Gastroesophageal sphincter (tissue), 4 donors: ENCODE data around the gene NEDD4L. TPM values are rescaled to one million over a fixed set of nuclear protein-coding genes. Genes with fewer than 3 reads are reported as not detected.

Source experiments
- ATAC-seq: fragments of 150-250 bp; one replicate; pipeline ENCODE4 v1.9.1; 2016; ENCODE audit warnings: mild to moderate bottlenecking, moderate library complexity
- H3K27ac ChIP-seq, 4 donors: fragments of 200-600 bp; sonication (generic) in 3 of 4; 1 replicate in 3 of 4; 2 replicates in 1 of 4; pipeline ENCODE4 v1.5.1; 2016 to 2019
- H3K27me3 ChIP-seq: fragments of 200-600 bp; sonication (generic); one replicate; pipeline ENCODE4 v1.5.1; 2019
- H3K36me3 ChIP-seq, 2 donors: fragments of 200-600 bp; sonication (generic); one replicate each; pipeline ENCODE4 v1.5.1; 2019; ENCODE audit warnings: control low read depth in 1 of 2
- H3K4me1 ChIP-seq, 3 donors: fragments of 200-600 bp; sonication (generic); 1 replicate in 2 of 3; 2 replicates in 1 of 3; pipeline ENCODE4 v1.5.1; 2016 to 2019; ENCODE audit warnings: control low read depth in 2 of 3
- H3K4me3 ChIP-seq, 2 donors: fragments of 200-600 bp; sonication (generic); one replicate each; pipeline ENCODE4 v1.5.1; 2019; ENCODE audit warnings: mild to moderate bottlenecking in 1 of 2, moderate library complexity in 1 of 2
- H3K9me3 ChIP-seq, 3 donors: fragments of 200-600 bp; sonication (generic); one replicate each; pipeline ENCODE4 v1.5.1; 2017 to 2019; ENCODE audit warnings: control low read depth in 2 of 3
- EP300 ChIP-seq: sonication (generic); formaldehyde crosslinking; IDR thresholded peaks from one replicate; pipeline ENCODE4 v1.6.1; 2017; ENCODE audit warnings: antibody characterized with exemption, mild to moderate bottlenecking
- POLR2A ChIP-seq, 2 donors: fragments of 450-650 bp; IDR thresholded peaks; one replicate each; pipeline ENCODE4 v1.6.1; 2017; ENCODE audit warnings: antibody characterized with exemption in 2 of 2, mild to moderate bottlenecking in 2 of 2, moderate library complexity in 1 of 2
- POLR2AphosphoS5 ChIP-seq: sonication (generic); formaldehyde crosslinking; IDR thresholded peaks from one replicate; pipeline ENCODE4 v1.6.1; 2017; ENCODE audit warnings: antibody characterized with exemption
- WGBS, 2 donors: methylation state at CpG; one replicate each; pipeline ENCODE4 v1.1.5; 2018; ENCODE audit warnings: low coverage in 1 of 2; 5-methylcytosine and 5-hydroxymethylcytosine counted together
- total RNA-seq, 4 donors: library from RNA; depleted of rRNA; stranded (reverse); fragments of >200 nt; gene quantifications; one replicate each; pipeline ENCODE4 v1.1.0, GENCODE V29; 2016
- TF ChIP-seq, protein P1 (sequence below), 4 experiments: fragments of 200-600 bp in 2 of 4; fragments of 450-650 bp in 2 of 4; sonication (generic) in 1 of 4; IDR thresholded peaks; one replicate each; pipeline ENCODE4 v1.5.1; 2017 to 2019; ENCODE audit warnings: antibody characterized with exemption in 4 of 4, mild to moderate bottlenecking in 2 of 4, moderate library complexity in 2 of 4

Gene NEDD4L
- total RNA-seq, 4 donors from 2014 or later = 37.0 to 50.9 (median 43.0) TPM

DNA sequence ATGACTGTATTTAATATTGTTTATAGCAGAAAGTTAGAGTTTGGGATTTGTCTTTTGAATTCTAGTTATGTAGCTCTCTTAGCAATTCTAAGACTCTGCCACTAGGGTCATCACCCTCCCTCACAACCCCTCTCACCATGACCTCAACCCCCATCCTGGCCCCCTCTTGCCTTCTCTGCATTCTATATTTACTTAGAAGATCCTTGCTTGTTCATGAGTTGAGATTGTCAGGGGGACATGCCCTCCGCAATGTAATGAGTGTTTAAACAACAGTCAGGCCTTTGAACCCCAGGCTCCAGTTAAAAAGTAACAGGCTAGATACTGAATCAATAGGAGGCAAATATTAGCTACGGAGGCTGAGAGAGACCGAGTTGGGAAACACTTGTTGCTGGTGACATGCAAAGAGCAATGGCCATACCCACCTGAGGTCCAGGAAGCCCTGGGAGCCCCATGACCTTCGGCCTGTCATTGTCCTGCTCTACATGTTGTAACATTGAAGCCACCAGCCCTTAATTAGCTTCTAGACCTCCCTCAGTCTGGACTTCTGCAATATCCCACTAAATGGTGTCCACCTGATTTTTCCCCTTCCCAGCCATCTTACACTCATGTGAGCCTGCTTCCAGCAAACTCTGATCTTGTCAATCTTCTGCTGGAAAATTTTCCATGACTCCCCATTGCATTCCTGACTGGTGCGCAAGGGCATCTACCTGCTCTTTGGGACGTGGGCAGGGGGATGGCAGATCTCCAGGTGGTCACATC, 363.8 kb downstream of the NEDD4L start:
- Histone ChIP-seq H3K36me3 (no peaks in the 10 kb centered on the region), H3K9me3 (no peaks in the 10 kb centered on the region), H3K27me3 (no peaks in the 10 kb centered on the region), H3K27ac (no peak overlapping the region), H3K4me3 (no peak overlapping the region), H3K4me1 (peaks cover 0 to 7% (median 3%) of the 10 kb centered on the region in 3 donors)
- 72 to 83% methylated on average over 4 to 5 of the region's 6 CpGs for WGBS, 2 donors
- ATAC-seq = no peak
- TF ChIP-seq EP300 = no peak
- TF ChIP-seq, protein P1, sequence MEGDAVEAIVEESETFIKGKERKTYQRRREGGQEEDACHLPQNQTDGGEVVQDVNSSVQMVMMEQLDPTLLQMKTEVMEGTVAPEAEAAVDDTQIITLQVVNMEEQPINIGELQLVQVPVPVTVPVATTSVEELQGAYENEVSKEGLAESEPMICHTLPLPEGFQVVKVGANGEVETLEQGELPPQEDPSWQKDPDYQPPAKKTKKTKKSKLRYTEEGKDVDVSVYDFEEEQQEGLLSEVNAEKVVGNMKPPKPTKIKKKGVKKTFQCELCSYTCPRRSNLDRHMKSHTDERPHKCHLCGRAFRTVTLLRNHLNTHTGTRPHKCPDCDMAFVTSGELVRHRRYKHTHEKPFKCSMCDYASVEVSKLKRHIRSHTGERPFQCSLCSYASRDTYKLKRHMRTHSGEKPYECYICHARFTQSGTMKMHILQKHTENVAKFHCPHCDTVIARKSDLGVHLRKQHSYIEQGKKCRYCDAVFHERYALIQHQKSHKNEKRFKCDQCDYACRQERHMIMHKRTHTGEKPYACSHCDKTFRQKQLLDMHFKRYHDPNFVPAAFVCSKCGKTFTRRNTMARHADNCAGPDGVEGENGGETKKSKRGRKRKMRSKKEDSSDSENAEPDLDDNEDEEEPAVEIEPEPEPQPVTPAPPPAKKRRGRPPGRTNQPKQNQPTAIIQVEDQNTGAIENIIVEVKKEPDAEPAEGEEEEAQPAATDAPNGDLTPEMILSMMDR (IDR thresholded peaks at IDR 0.05) = no peak
- no peak for TF ChIP-seq POLR2A (IDR thresholded peaks at IDR 0.05)
- no peak for TF ChIP-seq POLR2AphosphoS5

- no peak for ATAC-seq
- H3K27ac ChIP-seq = no peak overlapping the region
- H3K27me3 ChIP-seq = no peaks in the 10 kb centered on the region
- no peaks in the 10 kb centered on the region for H3K4me1 ChIP-seq
- WGBS, 2 donors = 84 to 91% methylated on average over 4 of the region's 4 CpGs
- H3K36me3 ChIP-seq = no peaks in the 10 kb centered on the region
- H3K9me3 ChIP-seq = no peaks in the 10 kb centered on the region
- H3K4me3 ChIP-seq = no peak overlapping the region
- TF ChIP-seq POLR2A (IDR thresholded peaks at IDR 0.05) = no peak
- no peak for TF ChIP-seq EP300
- TF ChIP-seq, protein P1 (IDR thresholded peaks at IDR 0.05) = no peak
- TF ChIP-seq POLR2AphosphoS5 = no peak
Observed at GRCh38 chr18:58408665-58409064, 364.6 kb downstream of the NEDD4L start.

DNA sequence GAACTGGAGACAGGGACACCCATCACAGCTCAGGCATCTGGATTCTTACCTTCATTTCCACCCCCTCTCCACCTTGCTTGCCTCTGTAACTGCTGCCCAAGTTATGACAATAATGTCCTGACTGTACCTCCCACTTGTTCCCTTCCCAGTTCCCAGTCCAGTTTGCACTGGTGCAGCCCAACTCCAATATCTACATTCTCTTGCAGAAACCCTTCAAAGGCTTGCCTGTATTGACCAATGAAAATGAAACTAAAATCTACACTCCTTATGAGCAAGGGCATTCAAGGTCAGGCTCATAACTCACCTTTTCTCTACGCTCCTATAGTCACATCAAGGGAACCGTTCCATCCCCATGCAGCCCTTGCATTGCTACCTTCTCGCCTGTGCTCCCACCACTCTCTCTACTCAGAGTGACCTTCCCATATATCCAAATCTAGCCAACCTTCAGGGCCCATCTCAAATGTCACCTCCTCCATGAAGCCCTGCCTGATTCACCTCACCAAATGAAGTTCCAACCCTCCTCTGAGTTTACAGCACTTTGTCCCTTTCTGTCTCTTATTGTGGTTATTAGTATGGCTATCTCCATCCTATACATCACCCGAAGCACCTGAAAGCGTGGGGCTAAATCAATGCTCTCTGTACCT, 365.9 kb downstream of the NEDD4L start:
- TF ChIP-seq POLR2A (IDR thresholded peaks at IDR 0.05) (no peak), EP300 (no peak)
- Histone ChIP-seq H3K27me3 (peaks cover 3% of the 10 kb centered on the region), H3K27ac (no peak overlapping the region), H3K36me3 (no peaks in the 10 kb centered on the region), H3K9me3 (no peaks in the 10 kb centered on the region), H3K4me1 (no peaks in the 10 kb centered on the region), H3K4me3 (no peak overlapping the region)
- WGBS, 2 donors = 90 to 95% methylated on average over 3 to 4 of the region's 5 CpGs
- no peak for ATAC-seq

GRCh38 chr18:58411323-58411722, 367.3 kb downstream of the NEDD4L start:
- Histone ChIP-seq H3K4me3 (no peak overlapping the region), H3K27me3 (peaks cover 5% of the 10 kb centered on the region), H3K4me1 (peaks cover 0 to 1% (median 0%) of the 10 kb centered on the region in 3 donors), H3K9me3 (no peaks in the 10 kb centered on the region), H3K36me3 (no peaks in the 10 kb centered on the region), H3K27ac (no peak overlapping the region)
- WGBS, 2 donors = 81 to 88% methylated on average over 4 to 6 of the region's 7 CpGs
- no peak for ATAC-seq
- TF ChIP-seq, protein P1 (IDR thresholded peaks at IDR 0.05) = no peak
- TF ChIP-seq POLR2AphosphoS5 = no peak
- no peak for TF ChIP-seq POLR2A (IDR thresholded peaks at IDR 0.05)
- no peak for TF ChIP-seq EP300

DNA sequence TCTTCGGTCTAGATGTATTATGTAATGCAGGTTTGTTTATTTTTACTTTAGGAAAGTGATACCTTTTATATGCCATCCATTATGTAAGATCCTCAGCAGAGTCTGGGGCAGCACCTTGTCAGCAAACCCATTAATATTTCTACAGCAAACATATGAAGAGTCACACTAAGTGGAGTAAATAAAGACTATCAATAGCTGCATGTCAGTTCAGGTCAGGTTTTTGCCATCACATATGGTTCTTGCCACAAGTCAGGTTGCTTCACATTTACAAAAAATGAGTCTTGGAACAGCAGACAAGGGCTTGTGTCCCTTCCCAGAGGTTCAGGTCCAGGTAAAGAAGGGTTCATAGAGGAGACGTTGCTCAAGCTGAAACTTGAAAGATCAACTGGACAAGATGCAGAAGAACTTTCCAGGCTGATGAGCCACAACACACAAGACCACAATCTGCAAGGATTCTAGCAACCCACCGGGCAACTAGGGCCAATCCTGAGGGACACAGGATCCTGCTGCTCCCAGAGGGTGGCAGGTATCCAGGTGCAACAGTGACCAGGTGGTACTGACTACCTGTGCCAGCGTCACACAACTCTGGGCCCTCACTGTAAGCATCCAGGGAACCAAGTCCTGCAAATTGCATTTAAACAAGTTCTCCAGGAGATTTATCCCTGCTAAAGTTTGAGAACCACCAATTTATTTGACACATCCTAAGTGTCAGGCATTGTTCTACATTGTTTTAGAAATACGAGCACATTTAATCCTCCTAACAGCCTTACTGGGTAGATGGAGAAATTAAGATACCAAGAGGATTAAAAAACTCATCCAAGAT, 369.0 kb downstream of the NEDD4L start:
- H3K27ac ChIP-seq = no peak overlapping the region
- no peaks in the 10 kb centered on the region for H3K9me3 ChIP-seq
- H3K4me3 ChIP-seq = no peak overlapping the region
- no peak for ATAC-seq
- H3K27me3 ChIP-seq = peaks cover 5% of the 10 kb centered on the region
- H3K4me1 ChIP-seq = peaks cover 0 to 17% (median 0%) of the 10 kb centered on the region in 3 donors
- H3K36me3 ChIP-seq = no peaks in the 10 kb centered on the region
- TF ChIP-seq POLR2AphosphoS5 = no peak
- no peak for TF ChIP-seq POLR2A (IDR thresholded peaks at IDR 0.05)
- TF ChIP-seq, protein P1 (IDR thresholded peaks at IDR 0.05) = no peak
- TF ChIP-seq EP300 = no peak
- 89 to 90% methylated on average over 3 to 4 of the region's 5 CpGs for WGBS, 2 donors
